HL-60 (cell line): Measurements from ENCODE around the gene EFEMP2.

Experiments
- DNase-seq, 2 experiments: peaks; one replicate each; pipeline ENCODE4 v3.0.0-alpha.2; 2010 to 2020; ENCODE audit warnings: low read depth in 1 of 2, low spot score in 1 of 2
- H3K27ac ChIP-seq: fragments of 250-450 bp; sonication (Bioruptor Pico); replicated peaks from 2 replicates; pipeline ENCODE4 v1.5.1; 2020; ENCODE audit warnings: mild to moderate bottlenecking, moderate library complexity
- H3K27me3 ChIP-seq: fragments of 250-450 bp; sonication (Bioruptor Pico); 2 replicates; pipeline ENCODE4 v1.5.1; 2021; ENCODE audit warnings: mild to moderate bottlenecking, moderate library complexity; ENCODE audit not compliant: insufficient read depth, poor library complexity, severe bottlenecking
- H3K4me3 ChIP-seq: replicated peaks from 2 replicates; pipeline ENCODE4 v1.5.1; 2011; ENCODE audit warnings: mild to moderate bottlenecking, control low read depth, low read length; ENCODE audit not compliant: insufficient read depth
- CTCF ChIP-seq: IDR thresholded peaks from one replicate; pipeline ENCODE4 v1.5.1; 2011; ENCODE audit warnings: low read length, control low read depth, inconsistent platforms; ENCODE audit not compliant: insufficient read depth
- GABPA ChIP-seq: IDR thresholded peaks from 2 replicates; pipeline ENCODE4 v1.6.1; 2012; ENCODE audit warnings: low read depth
- POLR2AphosphoS5 ChIP-seq: IDR thresholded peaks from 2 replicates; pipeline ENCODE4 v1.6.1; 2012; ENCODE audit warnings: low read depth
- SPI1 ChIP-seq: IDR thresholded peaks from 2 replicates; pipeline ENCODE4 v1.6.1; 2012; ENCODE audit warnings: low read depth, mild to moderate bottlenecking, borderline replicate concordance
- TF ChIP-seq, protein P1 (sequence below): IDR thresholded peaks from 2 replicates; pipeline ENCODE4 v1.6.1; 2012; ENCODE audit warnings: low read depth; ENCODE audit not compliant: insufficient replicate concordance

The EFEMP2 gene

GRCh38 chr11:65868076-65868667 is 4.4 kb downstream of the EFEMP2 start:
- no peaks in the 10 kb centered on the region for H3K27me3 ChIP-seq
- no peak for TF ChIP-seq GABPA
- TF ChIP-seq, protein P1, sequence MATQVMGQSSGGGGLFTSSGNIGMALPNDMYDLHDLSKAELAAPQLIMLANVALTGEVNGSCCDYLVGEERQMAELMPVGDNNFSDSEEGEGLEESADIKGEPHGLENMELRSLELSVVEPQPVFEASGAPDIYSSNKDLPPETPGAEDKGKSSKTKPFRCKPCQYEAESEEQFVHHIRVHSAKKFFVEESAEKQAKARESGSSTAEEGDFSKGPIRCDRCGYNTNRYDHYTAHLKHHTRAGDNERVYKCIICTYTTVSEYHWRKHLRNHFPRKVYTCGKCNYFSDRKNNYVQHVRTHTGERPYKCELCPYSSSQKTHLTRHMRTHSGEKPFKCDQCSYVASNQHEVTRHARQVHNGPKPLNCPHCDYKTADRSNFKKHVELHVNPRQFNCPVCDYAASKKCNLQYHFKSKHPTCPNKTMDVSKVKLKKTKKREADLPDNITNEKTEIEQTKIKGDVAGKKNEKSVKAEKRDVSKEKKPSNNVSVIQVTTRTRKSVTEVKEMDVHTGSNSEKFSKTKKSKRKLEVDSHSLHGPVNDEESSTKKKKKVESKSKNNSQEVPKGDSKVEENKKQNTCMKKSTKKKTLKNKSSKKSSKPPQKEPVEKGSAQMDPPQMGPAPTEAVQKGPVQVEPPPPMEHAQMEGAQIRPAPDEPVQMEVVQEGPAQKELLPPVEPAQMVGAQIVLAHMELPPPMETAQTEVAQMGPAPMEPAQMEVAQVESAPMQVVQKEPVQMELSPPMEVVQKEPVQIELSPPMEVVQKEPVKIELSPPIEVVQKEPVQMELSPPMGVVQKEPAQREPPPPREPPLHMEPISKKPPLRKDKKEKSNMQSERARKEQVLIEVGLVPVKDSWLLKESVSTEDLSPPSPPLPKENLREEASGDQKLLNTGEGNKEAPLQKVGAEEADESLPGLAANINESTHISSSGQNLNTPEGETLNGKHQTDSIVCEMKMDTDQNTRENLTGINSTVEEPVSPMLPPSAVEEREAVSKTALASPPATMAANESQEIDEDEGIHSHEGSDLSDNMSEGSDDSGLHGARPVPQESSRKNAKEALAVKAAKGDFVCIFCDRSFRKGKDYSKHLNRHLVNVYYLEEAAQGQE = no peak
- TF ChIP-seq SPI1 = no peak
- H3K4me3 ChIP-seq = no peak overlapping the region
- no peak for DNase-seq
- H3K27ac ChIP-seq = no peak overlapping the region

DNA sequence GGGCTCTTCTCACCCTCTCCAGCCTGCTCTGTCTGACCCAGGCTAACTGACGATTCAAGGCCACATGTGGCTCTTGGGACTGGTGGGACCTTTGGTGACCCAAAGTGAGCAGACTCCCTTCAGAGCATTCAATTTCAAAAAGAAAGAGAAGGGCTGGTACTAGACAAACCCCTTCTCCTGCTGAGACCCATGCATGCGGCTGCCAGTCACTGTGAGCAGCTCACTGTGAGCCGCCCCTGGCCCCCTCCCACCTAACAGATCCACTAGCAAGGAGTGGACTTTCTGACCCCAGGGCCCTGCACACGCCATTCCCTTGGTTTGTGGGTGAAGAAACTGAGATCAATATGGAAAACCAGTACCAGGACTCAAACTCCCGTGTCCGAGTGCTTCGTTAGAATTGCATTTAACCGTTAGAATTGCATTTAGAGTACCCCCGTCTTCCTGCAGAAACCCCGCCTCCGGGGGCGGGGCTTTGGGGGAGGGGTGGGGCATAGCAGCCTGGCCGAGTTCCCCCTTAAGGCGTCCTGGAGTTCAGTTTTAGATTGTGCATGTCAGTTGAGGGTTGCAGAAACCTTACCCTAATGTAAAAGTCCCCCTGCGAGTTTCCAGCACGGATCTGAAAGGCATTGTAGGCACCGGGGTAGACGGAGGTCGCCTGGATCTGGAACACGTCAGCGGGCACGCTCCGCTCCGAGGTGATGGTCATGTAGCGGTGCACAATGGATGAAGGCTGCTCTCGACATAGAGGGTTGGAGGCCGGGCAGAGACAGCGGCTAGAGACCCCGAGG is 5.1 kb downstream of the EFEMP2 start:
- TF ChIP-seq, protein P1 = no peak
- TF ChIP-seq GABPA (no peak), CTCF (no peak), SPI1 (no peak), POLR2AphosphoS5 (no peak)
- H3K27me3 ChIP-seq = no peaks in the 10 kb centered on the region
- no peak overlapping the region for H3K4me3 ChIP-seq
- peak overlapping the region; percentile 43 for H3K27ac ChIP-seq
- peak in 1 of 2 experiments; percentile 49 for DNase-seq

DNA sequence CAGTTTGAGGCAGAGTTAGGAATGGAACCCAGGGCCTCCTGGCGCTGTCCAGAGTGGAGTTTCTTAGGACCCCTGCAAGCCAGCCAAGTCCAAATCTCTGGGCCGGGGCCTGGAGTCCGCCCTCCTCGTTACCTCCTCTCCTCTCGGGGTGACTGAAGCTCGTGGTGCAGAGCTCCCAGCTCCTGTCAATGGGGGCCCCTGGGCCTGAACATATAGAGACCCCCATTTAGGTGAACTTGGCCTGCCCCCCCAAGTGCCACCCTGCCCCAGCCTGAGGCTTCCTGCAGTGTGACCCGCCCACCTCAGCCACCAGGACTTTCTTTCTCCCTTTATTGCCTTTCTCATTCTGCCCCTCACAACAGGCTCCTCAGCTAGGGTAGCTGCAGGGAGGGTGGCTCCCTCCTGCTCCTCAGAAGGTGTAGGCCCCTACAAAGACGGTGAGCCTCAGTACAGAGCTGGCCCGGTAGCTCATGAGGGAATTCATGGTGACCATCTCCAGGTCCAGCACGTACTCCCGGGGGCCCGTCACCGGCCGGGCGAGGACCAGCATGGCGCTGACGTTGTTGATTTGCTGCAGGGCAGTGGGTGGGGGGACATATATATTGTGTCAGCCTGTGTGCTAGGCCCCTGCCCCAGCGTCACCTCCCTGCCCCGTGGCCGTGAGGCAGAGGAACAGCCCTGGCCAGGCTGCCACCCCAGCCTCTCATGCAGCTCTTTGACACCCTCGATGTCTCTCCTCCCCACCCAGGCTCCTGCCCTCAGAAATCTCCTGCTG is 5.9 kb downstream of the EFEMP2 start:
- Histone ChIP-seq H3K27ac (peak overlapping the region; percentile 43), H3K27me3 (no peaks in the 10 kb centered on the region), H3K4me3 (no peak overlapping the region)
- TF ChIP-seq SPI1 (no peak), POLR2AphosphoS5 (no peak), CTCF (no peak), GABPA (no peak)
- TF ChIP-seq, protein P1 = no peak
- no peak for DNase-seq
